Mesenchymal stem cell (in vitro differentiated cells and primary cell): ENCODE data around the gene P3R3URF.
A peak's percentile ranks its signal among the peaks of the same experiment; 100 is the strongest.

ENCODE experiments used
- DNase-seq: peaks from one replicate; pipeline ENCODE4 v3.0.0-alpha.2; 2013
- H2AFZ ChIP-seq: one replicate; pipeline ENCODE4 v1.6.1; 2013; ENCODE audit warnings: low read depth, mild to moderate bottlenecking, control low read depth, inconsistent platforms, low read length, moderate library complexity
- H2AK5ac ChIP-seq: 2 replicates; pipeline ENCODE4 v1.6.1; 2013; ENCODE audit warnings: low read length, moderate library complexity, mild to moderate bottlenecking, inconsistent platforms; ENCODE audit not compliant: severe bottlenecking
- H2BK120ac ChIP-seq: one replicate; pipeline ENCODE4 v1.6.1; 2013; ENCODE audit warnings: low read depth, mild to moderate bottlenecking, inconsistent platforms, low read length, moderate library complexity
- H2BK12ac ChIP-seq, 2 experiments: one replicate each; pipeline ENCODE4 v1.6.1; 2013; ENCODE audit warnings: inconsistent platforms in 2 of 2, low read length in 2 of 2, mild to moderate bottlenecking in 2 of 2, moderate library complexity in 2 of 2, control low read depth in 1 of 2
- H2BK15ac ChIP-seq: one replicate; pipeline ENCODE4 v1.6.1; 2013; ENCODE audit warnings: mild to moderate bottlenecking, low read depth, inconsistent platforms; ENCODE audit not compliant: poor library complexity, severe bottlenecking
- H2BK5ac ChIP-seq: 2 replicates; pipeline ENCODE4 v1.6.1; 2013; ENCODE audit warnings: low read depth, mild to moderate bottlenecking, low read length, control low read depth, inconsistent platforms; ENCODE audit not compliant: poor library complexity, severe bottlenecking
- H3K14ac ChIP-seq, 2 experiments: one replicate each; pipeline ENCODE4 v1.6.1; 2013; ENCODE audit warnings: inconsistent platforms in 2 of 2, low read length in 2 of 2, control low read depth in 1 of 2, mild to moderate bottlenecking in 1 of 2, moderate library complexity in 1 of 2
- H3K18ac ChIP-seq, 2 experiments: one replicate each; pipeline ENCODE4 v1.6.1; 2013; ENCODE audit warnings: inconsistent platforms in 2 of 2, low read length in 2 of 2, control low read depth in 1 of 2, low read depth in 1 of 2, mild to moderate bottlenecking in 1 of 2
- H3K23ac ChIP-seq, 2 experiments: one replicate each; pipeline ENCODE4 v1.6.1; 2013; ENCODE audit warnings: inconsistent platforms in 2 of 2, low read length in 2 of 2, mild to moderate bottlenecking in 2 of 2, moderate library complexity in 2 of 2, control low read depth in 1 of 2
- H3K27ac ChIP-seq: 2 replicates; pipeline ENCODE4 v1.5.1; 2013; ENCODE audit warnings: mild to moderate bottlenecking, moderate library complexity, low read length, control low read depth, inconsistent platforms; ENCODE audit not compliant: poor library complexity, severe bottlenecking
- H3K27me3 ChIP-seq, 2 experiments: 2 replicates each; pipeline versions ENCODE4 v1.6.1 to v1.7.0; 2013; ENCODE audit warnings: low read length in 2 of 2, mild to moderate bottlenecking in 2 of 2, moderate library complexity in 2 of 2, control low read depth in 1 of 2, inconsistent platforms in 1 of 2; ENCODE audit not compliant: control insufficient read depth in 1 of 2, insufficient read depth in 1 of 2
- H3K36me3 ChIP-seq, 2 experiments: 2 replicates each; pipeline versions ENCODE4 v1.6.1 to v1.7.0; 2013; ENCODE audit warnings: low read length in 2 of 2, control low read depth in 1 of 2, inconsistent platforms in 1 of 2, low read depth in 1 of 2, mild to moderate bottlenecking in 1 of 2; ENCODE audit not compliant: insufficient read depth in 2 of 2, control insufficient read depth in 1 of 2
- H3K4ac ChIP-seq, 2 experiments: one replicate each; pipeline ENCODE4 v1.6.1; 2013; ENCODE audit warnings: inconsistent platforms in 2 of 2, low read length in 2 of 2, mild to moderate bottlenecking in 2 of 2, moderate library complexity in 2 of 2, control low read depth in 1 of 2, low read depth in 1 of 2
- H3K4me1 ChIP-seq: 2 replicates; pipeline ENCODE4 v1.6.1; 2013; ENCODE audit warnings: low read depth, low read length, control low read depth; ENCODE audit not compliant: control insufficient read depth, insufficient read depth
- H3K4me2 ChIP-seq: 2 replicates; pipeline ENCODE4 v1.6.1; 2013; ENCODE audit warnings: low read length, mild to moderate bottlenecking, inconsistent platforms; ENCODE audit not compliant: poor library complexity, severe bottlenecking
- H3K4me3 ChIP-seq, 2 experiments: 2 replicates each; pipeline versions ENCODE4 v1.5.1 to v1.7.0; 2013; ENCODE audit warnings: low read length in 2 of 2, mild to moderate bottlenecking in 2 of 2, control low read depth in 1 of 2, low read depth in 1 of 2; ENCODE audit not compliant: insufficient read depth in 1 of 2
- H3K79me1 ChIP-seq: replicated peaks from 2 replicates; pipeline ENCODE4 v1.6.1; 2013; ENCODE audit warnings: mild to moderate bottlenecking, control low read depth, low read length, inconsistent platforms; ENCODE audit not compliant: poor library complexity, severe bottlenecking
- H3K9ac ChIP-seq: 2 replicates; pipeline ENCODE4 v1.7.0; 2013; ENCODE audit warnings: mild to moderate bottlenecking, low read length, moderate library complexity
- H3K9me3 ChIP-seq: 2 replicates; pipeline ENCODE4 v1.7.0; 2013; ENCODE audit warnings: mild to moderate bottlenecking, low read length; ENCODE audit not compliant: control insufficient read depth
- H4K8ac ChIP-seq: one replicate; pipeline ENCODE4 v1.6.1; 2013; ENCODE audit warnings: inconsistent platforms, mild to moderate bottlenecking, low read length, moderate library complexity
- H4K91ac ChIP-seq: one replicate; pipeline ENCODE4 v1.6.1; 2013; ENCODE audit warnings: mild to moderate bottlenecking, low read length, inconsistent platforms
- WGBS: methylation state at CpG from one replicate; pipeline ENCODE4 v1.1.7; 2013; ENCODE audit warnings: mixed read lengths; 5-methylcytosine and 5-hydroxymethylcytosine counted together

Gene P3R3URF

DNA sequence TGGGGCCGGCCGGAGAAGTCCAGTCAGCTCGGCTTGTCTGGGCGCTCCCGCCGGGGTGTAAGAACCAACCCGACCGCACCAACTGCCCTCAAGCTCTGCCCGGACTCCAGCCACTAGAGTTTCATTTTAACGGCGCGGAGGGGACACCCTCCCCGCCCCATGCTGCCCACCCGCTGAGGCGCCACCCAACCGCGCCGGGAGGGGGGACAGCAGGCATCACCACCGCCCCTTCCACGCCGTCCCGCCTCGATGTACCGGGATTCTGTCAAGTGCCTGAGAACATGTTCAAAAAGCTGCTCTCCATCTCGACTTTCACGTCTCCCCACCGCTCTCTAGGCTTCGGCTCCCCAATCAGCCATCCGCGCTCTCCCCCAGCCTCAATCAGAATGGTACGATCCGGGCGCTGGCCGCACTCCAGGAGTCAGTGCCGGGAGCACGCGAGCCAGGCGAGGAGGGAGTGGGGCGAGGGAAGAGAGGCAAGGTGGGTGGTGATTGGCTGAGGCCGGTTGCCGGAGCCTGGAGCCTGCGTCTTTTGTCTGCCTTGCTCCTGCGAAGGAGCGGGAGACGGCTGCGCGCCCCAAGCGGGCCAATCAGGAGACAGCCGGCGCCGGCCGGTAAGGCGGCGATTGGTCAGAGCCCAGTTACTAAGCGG, 43.6 kb downstream of the P3R3URF start, which contains the start of gene PIK3R3:
PIK3R3 (minus strand) TSS at position 101 of the 652 bp plus-strand sequence. CDS start 677 bp downstream, outside the sequence.
- H2BK120ac ChIP-seq = peak within 1 kb of the TSS; percentile 96
- H3K4ac ChIP-seq = peak within 1 kb of the TSS; percentile 97 to 99
- H4K8ac ChIP-seq = peak within 1 kb of the TSS; percentile 100
- H2AK5ac ChIP-seq = peak within 1 kb of the TSS; percentile 93
- H4K91ac ChIP-seq = peak within 1 kb of the TSS; percentile 100
- H3K18ac ChIP-seq = peak within 1 kb of the TSS; percentile 99 to 100
- H3K36me3 ChIP-seq = no peaks in the 10 kb centered on the region
- H3K4me1 ChIP-seq = peaks cover 15% of the 10 kb centered on the region
- peak within 1 kb of the TSS; percentile 90 to 98 for H2BK12ac ChIP-seq
- H3K4me2 ChIP-seq = peak within 1 kb of the TSS; percentile 71
- peak within 1 kb of the TSS; percentile 100 for H3K27ac ChIP-seq
- peak within 1 kb of the TSS in 1 of 2 experiments; percentile 98 for H3K14ac ChIP-seq
- peak within 1 kb of the TSS; percentile 87 for H2BK15ac ChIP-seq
- peaks cover 0 to 4% of the 10 kb centered on the region in 2 experiments for H3K27me3 ChIP-seq
- H3K23ac ChIP-seq = peak within 1 kb of the TSS in 1 of 2 experiments; percentile 95
- WGBS = under 1% methylated on average over 49 of the region's 55 CpGs
- H3K9ac ChIP-seq = peak within 1 kb of the TSS; percentile 99
- DNase-seq = peak; percentile 99
- H3K4me3 ChIP-seq = peak within 1 kb of the TSS; percentile 67 to 92
- no peaks in the 10 kb centered on the region for H3K9me3 ChIP-seq
- H3K79me1 ChIP-seq = no peaks in the 10 kb centered on the region
- H2AFZ ChIP-seq = peak within 1 kb of the TSS; percentile 86
- peak within 1 kb of the TSS; percentile 100 for H2BK5ac ChIP-seq

GRCh38 chr1:46131712-46132528, 44.4 kb downstream of the P3R3URF start:
- H3K14ac ChIP-seq = no peak overlapping the region
- H3K23ac ChIP-seq = no peak overlapping the region
- peak overlapping the region in 1 of 2 experiments; percentile 22 for H3K4ac ChIP-seq
- under 1% methylated on average over 27 of the region's 38 CpGs for WGBS
- H3K9me3 ChIP-seq = no peaks in the 10 kb centered on the region
- peak overlapping the region; percentile 71 for H3K4me2 ChIP-seq
- H2AK5ac ChIP-seq = no peak overlapping the region
- DNase-seq = peak; percentile 60
- peak overlapping the region; percentile 67 to 92 for H3K4me3 ChIP-seq
- no peaks in the 10 kb centered on the region for H3K36me3 ChIP-seq
- H3K79me1 ChIP-seq = no peaks in the 10 kb centered on the region
- H2BK15ac ChIP-seq = peak overlapping the region; percentile 87
- H4K91ac ChIP-seq = no peak overlapping the region
- H2BK5ac ChIP-seq = peak overlapping the region; percentile 100
- peak overlapping the region; percentile 99 for H3K9ac ChIP-seq
- H2BK12ac ChIP-seq = no peak overlapping the region
- peak overlapping the region; percentile 94 for H3K27ac ChIP-seq
- H3K4me1 ChIP-seq = peaks cover 12% of the 10 kb centered on the region
- peak overlapping the region; percentile 94 for H2BK120ac ChIP-seq
- no peak overlapping the region for H2AFZ ChIP-seq
- H4K8ac ChIP-seq = no peak overlapping the region
- peak overlapping the region in 1 of 2 experiments; percentile 37 for H3K18ac ChIP-seq
- H3K27me3 ChIP-seq = peaks cover 0 to 4% of the 10 kb centered on the region in 2 experiments

DNA sequence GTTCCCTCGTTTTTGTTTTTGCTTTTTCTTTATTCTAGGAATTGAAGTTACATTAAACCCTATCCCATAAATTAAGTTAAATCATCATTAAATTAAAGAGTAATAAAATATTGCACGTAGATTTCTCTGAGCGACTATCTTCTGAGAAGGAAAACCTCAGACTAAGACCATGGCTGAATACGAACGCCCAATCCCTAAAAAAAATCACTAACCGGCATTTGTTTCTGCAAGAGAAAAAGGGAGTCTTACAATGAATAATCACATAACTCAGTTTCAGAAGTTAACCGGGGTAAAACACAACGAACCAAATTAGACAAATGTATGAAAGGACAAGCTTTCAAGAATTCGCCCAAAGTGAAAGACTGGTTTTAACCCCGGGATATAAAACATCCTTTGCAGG, 45.2 kb downstream of the P3R3URF start:
- Histone ChIP-seq H4K8ac (no peak overlapping the region), H3K14ac (no peak overlapping the region), H3K36me3 (no peaks in the 10 kb centered on the region), H2AFZ (no peak overlapping the region), H2BK12ac (no peak overlapping the region), H3K9me3 (no peaks in the 10 kb centered on the region), H3K27ac (no peak overlapping the region), H3K27me3 (peaks cover 0 to 4% of the 10 kb centered on the region in 2 experiments), H3K4me3 (peak overlapping the region in 1 of 2 experiments; percentile 92), H4K91ac (no peak overlapping the region), H2AK5ac (no peak overlapping the region), H3K4me2 (peak overlapping the region; percentile 28), H3K79me1 (no peaks in the 10 kb centered on the region), H3K23ac (no peak overlapping the region), H3K4ac (no peak overlapping the region), H2BK15ac (no peak overlapping the region), H3K4me1 (peaks cover 9% of the 10 kb centered on the region), H3K9ac (peak overlapping the region; percentile 99), H2BK120ac (no peak overlapping the region), H2BK5ac (no peak overlapping the region), H3K18ac (no peak overlapping the region)
- 2% methylated on average over 7 of the region's 10 CpGs for WGBS
- DNase-seq = peak; percentile 38

GRCh38 chr1:46130606-46131005, 45.7 kb downstream of the P3R3URF start:
- WGBS = 1% methylated on average over 4 of the region's 5 CpGs
- H3K9me3 ChIP-seq = no peaks in the 10 kb centered on the region

More at GRCh38 chr1:46130606-46131005, 45.7 kb downstream of the P3R3URF start:
- Histone ChIP-seq H2BK12ac (no peak overlapping the region), H2AK5ac (no peak overlapping the region), H2BK15ac (no peak overlapping the region), H2BK5ac (no peak overlapping the region), H3K9ac (peak overlapping the region; percentile 99), H3K23ac (no peak overlapping the region), H4K8ac (no peak overlapping the region), H3K27ac (no peak overlapping the region), H4K91ac (no peak overlapping the region), H3K18ac (no peak overlapping the region), H3K4ac (no peak overlapping the region), H2BK120ac (no peak overlapping the region), H3K4me2 (peak overlapping the region; percentile 14), H3K4me3 (peak overlapping the region; percentile 44 to 92), H2AFZ (no peak overlapping the region), H3K14ac (no peak overlapping the region), H3K79me1 (no peaks in the 10 kb centered on the region), H3K4me1 (peaks cover 6% of the 10 kb centered on the region), H3K27me3 (peaks cover 0 to 4% of the 10 kb centered on the region in 2 experiments), H3K36me3 (no peaks in the 10 kb centered on the region)
- DNase-seq = peak; percentile 10
